Esophagus (tissue), 2 donors: ENCODE data around the gene SLMAP. TPM values are rescaled to one million over a fixed set of nuclear protein-coding genes. Genes with fewer than 3 reads are reported as not detected.

Source experiments
- H3K27ac ChIP-seq, 2 donors: one replicate each; pipeline ENCODE4 v1.5.1; 2013; ENCODE audit warnings: low read depth in 2 of 2, mild to moderate bottlenecking in 2 of 2, inconsistent platforms in 1 of 2, low read length in 1 of 2, moderate library complexity in 1 of 2
- H3K27me3 ChIP-seq, 2 donors: one replicate each; pipeline ENCODE4 v1.6.1; 2013; ENCODE audit warnings: low read length in 2 of 2, control low read depth in 1 of 2, mild to moderate bottlenecking in 1 of 2; ENCODE audit not compliant: insufficient read depth in 2 of 2, control insufficient read depth in 1 of 2
- H3K36me3 ChIP-seq, 2 donors: one replicate each; pipeline ENCODE4 v1.6.1; 2013; ENCODE audit warnings: low read length in 1 of 2; ENCODE audit not compliant: control insufficient read depth in 2 of 2, insufficient read depth in 2 of 2
- H3K4me1 ChIP-seq, 2 donors: one replicate each; pipeline ENCODE4 v1.6.1; 2013; ENCODE audit warnings: low read length in 1 of 2; ENCODE audit not compliant: control insufficient read depth in 2 of 2, insufficient read depth in 2 of 2
- H3K4me3 ChIP-seq, 2 donors: one replicate each; pipeline ENCODE4 v1.5.1; 2013; ENCODE audit warnings: low read length in 2 of 2, mild to moderate bottlenecking in 2 of 2, low read depth in 1 of 2, moderate library complexity in 1 of 2
- H3K9me3 ChIP-seq, 2 donors: one replicate each; pipeline ENCODE4 v1.6.1; 2013; ENCODE audit warnings: mild to moderate bottlenecking in 2 of 2, low read depth in 1 of 2, low read length in 1 of 2, moderate library complexity in 1 of 2; ENCODE audit not compliant: control insufficient read depth in 2 of 2, insufficient read depth in 1 of 2
- WGBS, 2 donors: extraction: QIAGEN DNeasy Blood & Tissue Kit; methylation state at CpG; one replicate each; pipeline ENCODE4 v1.1.7; 2013; 5-methylcytosine and 5-hydroxymethylcytosine counted together
- polyA plus RNA-seq, 2 donors: library from polyadenylated mRNA; stranded (reverse); fragments of 200-250 nt; gene quantifications; one replicate each; pipeline ENCODE4 v1.2.3, GENCODE V29; 2013
- donor health status: healthy with polysubstance abuse.
- donor health status: Bipolar disorder and iron deficiency.

SLMAP gene
- polyA plus RNA-seq, 2 donors: 22.0 to 31.5 TPM

DNA sequence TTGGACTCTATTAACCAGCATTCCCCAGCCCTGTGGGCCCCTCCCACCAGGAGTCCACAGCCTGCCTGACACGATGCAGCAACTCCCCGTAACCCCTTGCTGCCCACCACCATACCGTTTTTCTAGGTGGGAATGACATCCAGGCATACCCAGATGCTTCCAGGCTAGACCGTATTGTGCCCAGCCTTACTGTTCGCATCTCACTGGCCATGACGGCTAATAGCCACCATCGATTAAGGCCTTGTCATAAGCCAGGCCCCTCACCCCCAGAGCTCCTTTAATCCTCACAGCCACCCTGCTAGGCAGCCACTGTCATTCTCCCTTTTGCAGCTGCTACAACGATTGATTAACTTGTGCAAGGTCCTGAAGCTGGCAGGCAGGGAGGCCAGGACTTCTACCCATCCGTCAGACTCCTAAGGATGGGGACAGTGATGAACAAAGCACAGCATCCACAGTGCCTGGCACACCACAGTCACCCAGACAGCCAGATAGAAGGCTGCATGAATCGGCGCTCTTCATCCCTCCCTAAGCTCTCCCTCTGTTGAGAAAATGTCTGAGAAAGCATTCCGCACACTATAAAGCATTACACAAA, 192.1 kb downstream of the SLMAP start:
- peak overlapping the region in 1 of 2 donors; percentile 24 for H3K27ac ChIP-seq
- no peaks in the 10 kb centered on the region for H3K9me3 ChIP-seq
- no peaks in the 10 kb centered on the region for H3K27me3 ChIP-seq
- WGBS, 2 donors: 73 to 75% methylated on average over 12 of the region's 12 CpGs
- no peak overlapping the region for H3K4me3 ChIP-seq
- H3K36me3 ChIP-seq: no peaks in the 10 kb centered on the region
- peaks cover 0 to 4% of the 10 kb centered on the region in 2 donors for H3K4me1 ChIP-seq

GRCh38 chr3:57948781-57949242, 192.7 kb downstream of the SLMAP start:
- no peaks in the 10 kb centered on the region for H3K9me3 ChIP-seq
- no peaks in the 10 kb centered on the region for H3K27me3 ChIP-seq
- H3K27ac ChIP-seq: peak overlapping the region in 1 of 2 donors; percentile 80
- H3K4me3 ChIP-seq: no peak overlapping the region
- peaks cover 0 to 4% of the 10 kb centered on the region in 2 donors for H3K4me1 ChIP-seq
- WGBS, 2 donors: 78 to 79% methylated on average over 9 of the region's 9 CpGs
- H3K36me3 ChIP-seq: no peaks in the 10 kb centered on the region

- Histone ChIP-seq H3K27me3 (no peaks in the 10 kb centered on the region), H3K27ac (peak overlapping the region in 1 of 2 donors; percentile 80), H3K36me3 (no peaks in the 10 kb centered on the region), H3K9me3 (no peaks in the 10 kb centered on the region), H3K4me1 (peaks cover 0 to 4% of the 10 kb centered on the region in 2 donors), H3K4me3 (no peak overlapping the region)
- 57 to 64% methylated on average over 5 of the region's 5 CpGs for WGBS, 2 donors
Measured at GRCh38 chr3:57949344-57949743, 193.2 kb downstream of the SLMAP start.

- Histone ChIP-seq H3K36me3 (no peaks in the 10 kb centered on the region), H3K4me1 (peaks cover 0 to 4% of the 10 kb centered on the region in 2 donors), H3K9me3 (no peaks in the 10 kb centered on the region), H3K27ac (peak overlapping the region in 1 of 2 donors; percentile 80), H3K27me3 (no peaks in the 10 kb centered on the region), H3K4me3 (no peak overlapping the region)
- 66 to 72% methylated on average over 7 of the region's 7 CpGs for WGBS, 2 donors
Measured at GRCh38 chr3:57949785-57950615, 193.9 kb downstream of the SLMAP start.

DNA sequence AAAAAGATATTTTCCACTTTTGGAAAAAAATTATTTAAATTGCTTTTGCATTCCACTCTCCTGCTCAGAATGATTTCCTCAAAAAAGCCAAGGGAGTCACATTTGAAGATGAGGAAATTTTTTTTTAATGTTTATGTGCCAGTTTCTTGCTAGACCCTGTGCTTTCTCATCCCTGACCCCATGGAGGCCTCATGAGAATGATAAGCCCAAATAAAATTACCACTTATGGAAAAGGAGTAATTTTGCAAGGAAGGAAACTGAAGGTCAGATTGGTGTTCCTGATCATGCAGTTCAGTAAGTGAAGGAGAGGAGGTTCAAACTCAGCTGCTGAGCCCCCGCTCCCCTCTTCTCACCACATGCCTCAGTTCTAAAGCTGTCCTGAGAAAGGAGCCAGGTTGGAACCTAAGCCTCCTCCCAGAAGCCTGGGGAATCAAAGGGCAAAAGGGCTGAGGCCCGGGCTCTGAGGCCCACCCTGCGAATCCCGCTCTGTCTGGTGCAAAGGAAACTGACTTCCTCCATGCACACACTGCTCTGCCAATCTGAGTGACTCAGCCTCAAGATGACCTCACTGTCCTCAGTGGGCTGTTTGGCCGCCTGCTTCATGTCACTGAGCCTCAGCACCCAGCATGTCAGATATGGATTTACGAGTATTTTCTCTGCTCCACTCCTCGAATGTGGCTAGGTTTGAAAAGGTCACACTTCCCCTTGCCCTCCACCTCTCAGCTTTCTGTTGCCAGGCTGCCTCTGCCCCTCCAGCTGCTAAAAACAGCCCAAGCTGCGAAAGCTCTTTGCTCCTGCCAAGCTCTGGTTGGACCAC, 195.2 kb downstream of the SLMAP start:
- peak overlapping the region; percentile 50 to 86 for H3K27ac ChIP-seq
- H3K9me3 ChIP-seq: no peaks in the 10 kb centered on the region
- no peaks in the 10 kb centered on the region for H3K27me3 ChIP-seq
- H3K4me3 ChIP-seq: no peak overlapping the region
- 45 to 51% methylated on average over 8 of the region's 8 CpGs for WGBS, 2 donors
- no peaks in the 10 kb centered on the region for H3K36me3 ChIP-seq
- H3K4me1 ChIP-seq: peaks cover 0 to 4% of the 10 kb centered on the region in 2 donors

- WGBS, 2 donors: 60 to 79% methylated on average over 4 of the region's 4 CpGs
- no peaks in the 10 kb centered on the region for H3K36me3 ChIP-seq
- H3K4me3 ChIP-seq: no peak overlapping the region
- peak overlapping the region; percentile 64 to 88 for H3K27ac ChIP-seq
- no peaks in the 10 kb centered on the region for H3K27me3 ChIP-seq
- H3K9me3 ChIP-seq: no peaks in the 10 kb centered on the region
- H3K4me1 ChIP-seq: peaks cover 2 to 4% of the 10 kb centered on the region in 2 donors
Measured at GRCh38 chr3:57952208-57952631, 196.1 kb downstream of the SLMAP start.

DNA sequence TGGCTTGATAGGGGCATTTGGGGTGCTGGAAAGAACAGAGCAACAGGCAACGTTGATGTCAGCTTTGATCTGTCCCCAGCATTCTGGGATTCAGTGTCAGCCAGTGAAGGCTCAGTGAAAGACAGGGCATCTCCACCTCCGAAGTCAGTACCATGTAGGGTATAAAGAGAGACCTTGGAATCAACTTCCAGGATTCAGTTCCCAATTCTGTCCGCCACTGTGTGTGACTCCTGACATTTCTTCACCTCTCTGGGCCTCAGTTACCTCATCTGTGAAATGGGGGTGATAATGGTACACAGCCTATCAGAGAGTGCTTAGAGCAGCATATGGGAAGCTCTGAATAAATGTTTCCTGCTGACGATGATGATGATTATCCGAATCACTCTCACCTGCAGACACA, 196.5 kb downstream of the SLMAP start:
- 81 to 83% methylated on average over 5 of the region's 5 CpGs for WGBS, 2 donors
- Histone ChIP-seq H3K27me3 (no peaks in the 10 kb centered on the region), H3K36me3 (no peaks in the 10 kb centered on the region), H3K4me1 (peaks cover 2 to 4% of the 10 kb centered on the region in 2 donors), H3K9me3 (no peaks in the 10 kb centered on the region), H3K27ac (peak overlapping the region; percentile 64 to 88), H3K4me3 (no peak overlapping the region)

GRCh38 chr3:57953576-57953975, 197.5 kb downstream of the SLMAP start:
- Histone ChIP-seq H3K9me3 (no peaks in the 10 kb centered on the region), H3K4me3 (no peak overlapping the region), H3K27me3 (no peaks in the 10 kb centered on the region), H3K36me3 (no peaks in the 10 kb centered on the region), H3K4me1 (peaks cover 2 to 4% of the 10 kb centered on the region in 2 donors), H3K27ac (peak overlapping the region in 1 of 2 donors; percentile 88)
- 86 to 90% methylated on average over 7 of the region's 7 CpGs for WGBS, 2 donors

- Histone ChIP-seq H3K4me1 (peaks cover 0 to 11% of the 10 kb centered on the region in 2 donors), H3K27ac (no peak overlapping the region), H3K27me3 (no peaks in the 10 kb centered on the region), H3K9me3 (no peaks in the 10 kb centered on the region), H3K4me3 (no peak overlapping the region), H3K36me3 (no peaks in the 10 kb centered on the region)
- WGBS, 2 donors: 61 to 74% methylated on average over 3 of the region's 3 CpGs
Measured at GRCh38 chr3:57956119-57956832, 200.2 kb downstream of the SLMAP start.
